A549 (cell line): ENCODE data around the gene NEUROG2. TPM values are rescaled to one million over a fixed set of nuclear protein-coding genes. Genes with fewer than 3 reads are reported as not detected.
A peak's percentile ranks its signal among the peaks of the same experiment; 100 is the strongest.

Source experiments
- ATAC-seq, 2 experiments: fragments of 200-7000 bp in 1 of 2; fragments of >200 bp in 1 of 2; cut with Nextera tagmentation in 1 of 2; cut with Tn5 transposase in 1 of 2; 3 replicates each; pipeline versions ENCODE4 v1.8.0 to v1.9.1; 2018 to 2020; ENCODE audit warnings: mild to moderate bottlenecking in 1 of 2, moderate library complexity in 1 of 2
- CTCF ChIA-PET: fragments of 300-600 bp; sonication (Branson Sonifier 250); formaldehyde crosslinking; extraction: SDS; loops from one replicate; lab custom pipeline; 2021; ENCODE audit warnings: antibody characterized with exemption, inconsistent platforms; lab: Yijun Ruan, JAX
- POLR2A ChIA-PET: fragments of 350-600 bp; formaldehyde crosslinking; extraction: SDS; loops from one replicate; lab custom pipeline; 2021; ENCODE audit warnings: antibody characterized with exemption, inconsistent platforms; lab: Yijun Ruan, JAX
- DNase-seq, 2 experiments: peaks; one replicate each; pipeline versions ENCODE4 v3.0.0 to v3.0.0-alpha.2; 2011 to 2016; ENCODE audit warnings: low read depth in 1 of 2, low spot score in 1 of 2
- FAIRE-seq: peaks from 2 replicates; lab custom pipeline; 2011; peaks lifted over from hg19 to GRCh38; lab: Jason Lieb, UNC
- H3K27ac ChIP-seq, 2 experiments: fragments of >200 bp; sonication (Bioruptor Twin); formaldehyde crosslinking; 3 replicates each; pipeline ENCODE4 v1.5.1; 2016 to 2017
- H3K4me1 ChIP-seq: fragments of >200 bp; sonication (Bioruptor Twin); formaldehyde crosslinking; 3 replicates; pipeline ENCODE4 v1.6.1; 2016
- H3K4me2 ChIP-seq: fragments of >200 bp; sonication (Bioruptor Twin); formaldehyde crosslinking; 3 replicates; pipeline ENCODE4 v1.6.1; 2016
- H3K4me3 ChIP-seq: fragments of >200 bp; sonication (Bioruptor Twin); formaldehyde crosslinking; 3 replicates; pipeline ENCODE4 v1.5.1; 2016
- H3K9me3 ChIP-seq: fragments of >200 bp; sonication (Bioruptor Twin); formaldehyde crosslinking; 3 replicates; pipeline ENCODE4 v1.6.1; 2016
- CBX8 ChIP-seq: fragments of 200-600 bp; sonication (generic); IDR thresholded peaks from 2 replicates; pipeline ENCODE4 v1.6.1; 2016
- CHD2 ChIP-seq: fragments of 150-350 bp; IDR thresholded peaks from 2 replicates; pipeline ENCODE4 v1.6.1; 2014; ENCODE audit warnings: low read length; ENCODE audit not compliant: partially characterized antibody
- CHD4 ChIP-seq: fragments of 200-600 bp; sonication (generic); IDR thresholded peaks from 2 replicates; pipeline ENCODE4 v1.6.1; 2016; ENCODE audit warnings: antibody characterized with exemption, mild to moderate bottlenecking, borderline replicate concordance
- E2F6 ChIP-seq: IDR thresholded peaks from 2 replicates; pipeline ENCODE4 v1.6.1; 2012; ENCODE audit warnings: low read depth, borderline replicate concordance
- EHMT2 ChIP-seq: fragments of 200-600 bp; sonication (generic); IDR thresholded peaks from 2 replicates; pipeline ENCODE4 v1.6.1; 2016; ENCODE audit warnings: antibody characterized with exemption, low read depth, mild to moderate bottlenecking, moderate library complexity
- ESRRA ChIP-seq: fragments of 150-350 bp; IDR thresholded peaks from 2 replicates; pipeline ENCODE4 v1.6.1; 2014; ENCODE audit warnings: mild to moderate bottlenecking, low read length, borderline replicate concordance
- FOSB ChIP-seq: fragments of 250-450 bp; sonication (Bioruptor Pico); IDR thresholded peaks from 2 replicates; pipeline ENCODE4 v1.5.0; 2020; ENCODE audit warnings: mild to moderate bottlenecking, moderate library complexity
- FOSL2 ChIP-seq, 2 experiments: fragments of 450-650 bp in 1 of 2; fragments of >200 bp in 1 of 2; sonication (Bioruptor Twin) in 1 of 2; formaldehyde crosslinking; IDR thresholded peaks; 2 replicates each; pipeline versions ENCODE4 v1.5.0 to v1.6.1; 2016 to 2020; ENCODE audit warnings: mild to moderate bottlenecking in 1 of 2, moderate library complexity in 1 of 2
- FOXS1 ChIP-seq: fragments of 250-450 bp; sonication (Bioruptor Pico); IDR thresholded peaks from 2 replicates; pipeline ENCODE4 v1.5.0; 2020; ENCODE audit warnings: mild to moderate bottlenecking, moderate library complexity
- GATA3 ChIP-seq: IDR thresholded peaks from 2 replicates; pipeline ENCODE4 v1.6.1; 2012; ENCODE audit warnings: borderline replicate concordance
- HEYL ChIP-seq: fragments of 250-450 bp; sonication (Bioruptor Pico); IDR thresholded peaks from 2 replicates; pipeline ENCODE4 v1.8.0; 2021; ENCODE audit warnings: mild to moderate bottlenecking, moderate library complexity
- HOXB5 ChIP-seq: fragments of 250-450 bp; sonication (Bioruptor Pico); IDR thresholded peaks from 2 replicates; pipeline ENCODE4 v1.5.0; 2020; ENCODE audit warnings: mild to moderate bottlenecking, moderate library complexity
- JUN ChIP-seq, 2 experiments: fragments of >200 bp; sonication (Bioruptor Twin); formaldehyde crosslinking; IDR thresholded peaks; 2 replicates in 1 of 2; 3 replicates in 1 of 2; pipeline ENCODE4 v1.6.1; 2016 to 2017
- MYC ChIP-seq: IDR thresholded peaks from 2 replicates; pipeline ENCODE4 v1.6.1; 2012; ENCODE audit warnings: mild to moderate bottlenecking, inconsistent platforms, low read length, improper control_type of control experiment, borderline replicate concordance
- PBX3 ChIP-seq: IDR thresholded peaks from 2 replicates; pipeline ENCODE4 v1.6.1; 2012
- RCOR1 ChIP-seq: fragments of 150-350 bp; IDR thresholded peaks from 2 replicates; pipeline ENCODE4 v1.6.1; 2014; ENCODE audit warnings: antibody characterized with exemption, low read length, low read depth
- RFX5 ChIP-seq: fragments of 450-650 bp; IDR thresholded peaks from 2 replicates; pipeline ENCODE4 v1.7.1; 2014; ENCODE audit warnings: antibody characterized with exemption, mild to moderate bottlenecking, moderate library complexity
- SREBF2 ChIP-seq: fragments of 450-650 bp; IDR thresholded peaks from 2 replicates; pipeline ENCODE4 v1.6.1; 2014; ENCODE audit warnings: mild to moderate bottlenecking, moderate library complexity
- TFCP2L1 ChIP-seq: fragments of 250-450 bp; sonication (Bioruptor Pico); IDR thresholded peaks from 2 replicates; pipeline ENCODE4 v1.5.0; 2021; ENCODE audit warnings: mild to moderate bottlenecking
- ZSCAN20 ChIP-seq: fragments of 250-450 bp; sonication (Bioruptor Pico); IDR thresholded peaks from 2 replicates; pipeline ENCODE4 v1.8.0; 2022; ENCODE audit warnings: mild to moderate bottlenecking, moderate library complexity
- WGBS: methylation state at CpG from one replicate; pipeline ENCODE4 v1.1.6; 2017; ENCODE audit errors: missing lambda C conversion rate; 5-methylcytosine and 5-hydroxymethylcytosine counted together
- polyA plus RNA-seq, 4 experiments: library from polyadenylated mRNA; depleted of rRNA in 3 of 4; stranded (reverse); fragments of >200 nt; fragmentation: RNase III in 1 of 4; extraction: RNeasy Plus Mini Kit Qiagen cat#74134 plus additional on column Dnase treatment in 1 of 4; gene quantifications; 2 replicates in 3 of 4; 3 replicates in 1 of 4; pipeline ENCODE4 v1.2.3, GENCODE V29; 2011 to 2017
- TF ChIP-seq, protein P1 (sequence below): fragments of >200 bp; sonication (Bioruptor Twin); formaldehyde crosslinking; IDR thresholded peaks from 2 replicates; pipeline ENCODE4 v1.6.1; 2016
- TF ChIP-seq, protein P2 (sequence below): fragments of 150-350 bp; IDR thresholded peaks from 2 replicates; pipeline ENCODE4 v1.6.1; 2014; ENCODE audit warnings: low read depth, mild to moderate bottlenecking, low read length
- TF ChIP-seq, protein P3 (sequence below): fragments of >200 bp; sonication (Bioruptor Twin); formaldehyde crosslinking; IDR thresholded peaks from 3 replicates; pipeline ENCODE4 v1.6.1; 2016

Gene NEUROG2
- polyA plus RNA-seq, 2 of the 4 experiments (the other 2 are of a cell fraction), result not detected

DNA sequence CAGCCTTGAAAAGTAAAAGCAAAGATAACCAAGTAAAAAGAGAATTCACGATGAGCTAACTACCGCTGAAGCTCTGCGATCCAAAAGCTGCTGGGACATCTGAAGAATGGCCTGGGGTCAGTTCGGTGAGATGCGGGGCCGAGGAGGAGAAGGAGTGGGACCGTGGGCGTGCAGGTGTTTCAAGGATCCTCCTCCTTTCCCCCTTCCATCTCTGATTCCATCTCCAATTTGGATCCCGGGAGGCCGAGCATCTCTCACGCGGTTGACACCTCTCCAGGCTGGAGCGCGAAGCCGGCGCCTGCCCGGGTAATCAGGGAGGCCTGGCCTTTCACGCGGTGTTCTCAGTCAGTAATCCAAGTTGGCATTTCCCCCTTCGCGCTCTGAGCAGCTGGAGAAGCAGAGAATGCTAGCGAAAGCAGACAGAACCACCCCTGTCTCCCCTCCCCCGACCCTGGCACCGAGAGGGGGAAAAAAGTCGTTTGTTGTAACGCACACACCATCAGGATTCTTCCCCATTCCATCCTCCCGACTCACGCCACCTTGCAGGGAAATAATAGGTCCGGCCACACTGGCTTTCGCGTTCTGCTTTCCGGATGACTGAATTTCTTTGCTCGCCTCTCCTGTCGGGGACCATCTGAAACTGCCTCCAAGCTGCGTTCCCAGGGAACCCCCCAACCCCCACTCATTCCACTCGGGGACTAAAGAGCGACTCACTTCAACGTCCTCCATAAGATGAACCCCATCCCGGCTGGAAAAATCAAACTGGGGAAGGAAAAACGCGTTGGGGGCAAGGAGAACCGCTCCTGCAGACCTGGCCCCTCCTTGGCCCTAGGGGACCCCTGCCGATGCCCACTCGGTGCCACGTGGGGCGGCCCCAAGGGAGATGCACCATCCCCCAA, 6.5 kb downstream of the NEUROG2 start:
- H3K4me3 ChIP-seq, result peak overlapping the region; percentile 30; the same call in 2 of the 3 replicates
- WGBS, result 40% methylated on average over 33 of the region's 46 CpGs
- POLR2A ChIA-PET, result no interaction called here

DNA sequence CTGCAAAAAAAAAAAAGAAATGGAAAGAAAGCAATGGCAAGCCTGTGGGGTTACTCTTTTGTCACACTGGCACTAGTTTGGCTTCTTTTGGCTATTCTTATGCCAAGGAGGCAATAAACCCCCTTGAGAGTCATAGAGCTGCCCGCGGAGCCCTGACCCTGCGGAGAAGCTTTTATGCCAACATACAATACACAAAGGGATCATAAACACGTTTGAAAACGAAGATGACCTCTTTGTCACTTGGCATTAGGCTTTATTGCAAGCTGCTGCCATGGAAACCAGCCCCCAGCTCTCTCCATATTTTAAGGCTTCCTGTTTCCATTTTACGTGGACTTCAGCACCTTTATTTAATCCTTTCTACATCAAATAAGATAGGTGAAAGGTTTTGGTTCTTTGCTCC, 7.6 kb downstream of the NEUROG2 start:
- ChIA-PET CTCF (interaction anchor here (1.5 kb wide), 1 partner anchor 16 kb away, joined by 4 read pairs; no protein-coding TSS in a partner anchor), POLR2A (no interaction called here)
- TF ChIP-seq FOXS1 (no peak), JUN (IDR thresholded peaks at IDR 0.05) (no peak), GATA3 (no peak), CBX8 (no peak), FOSL2 (IDR thresholded peaks at IDR 0.05) (no peak), FOSL2 (CRISPR knock-in tag; IDR thresholded peaks at IDR 0.05) (no peak), CHD4 (no peak), FOSB (no peak), TFCP2L1 (CRISPR knock-in tag) (no peak), ESRRA (no peak), CHD2 (no peak), ZSCAN20 (CRISPR knock-in tag) (no peak), RFX5 (no peak), SREBF2 (no peak), HEYL (CRISPR knock-in tag) (no peak), PBX3 (no peak), HOXB5 (no peak)
- TF ChIP-seq, protein P1, sequence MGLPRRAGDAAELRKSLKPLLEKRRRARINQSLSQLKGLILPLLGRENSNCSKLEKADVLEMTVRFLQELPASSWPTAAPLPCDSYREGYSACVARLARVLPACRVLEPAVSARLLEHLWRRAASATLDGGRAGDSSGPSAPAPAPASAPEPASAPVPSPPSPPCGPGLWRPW, result no peak
- TF ChIP-seq, protein P2, sequence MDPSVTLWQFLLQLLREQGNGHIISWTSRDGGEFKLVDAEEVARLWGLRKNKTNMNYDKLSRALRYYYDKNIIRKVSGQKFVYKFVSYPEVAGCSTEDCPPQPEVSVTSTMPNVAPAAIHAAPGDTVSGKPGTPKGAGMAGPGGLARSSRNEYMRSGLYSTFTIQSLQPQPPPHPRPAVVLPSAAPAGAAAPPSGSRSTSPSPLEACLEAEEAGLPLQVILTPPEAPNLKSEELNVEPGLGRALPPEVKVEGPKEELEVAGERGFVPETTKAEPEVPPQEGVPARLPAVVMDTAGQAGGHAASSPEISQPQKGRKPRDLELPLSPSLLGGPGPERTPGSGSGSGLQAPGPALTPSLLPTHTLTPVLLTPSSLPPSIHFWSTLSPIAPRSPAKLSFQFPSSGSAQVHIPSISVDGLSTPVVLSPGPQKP, result no peak
- H3K4me1 ChIP-seq, result 0 out of 3 replicates have a peak, but pooled peaks cover 2% of the 10 kb centered on the region
- no peak overlapping the region for H3K4me3 ChIP-seq
- DNase-seq (no peak), FAIRE-seq (no peak), ATAC-seq (no peak)
- H3K9me3 ChIP-seq, result no peaks in the 10 kb centered on the region
- H3K27ac ChIP-seq, result no peak overlapping the region
- 53% methylated on average over 6 of the region's 6 CpGs for WGBS
- H3K4me2 ChIP-seq, result no peak overlapping the region

More for the DNA sequence above, 6.5 kb downstream of the NEUROG2 start:
- H3K4me2 ChIP-seq, result peak overlapping the region; percentile 81
- H3K27ac ChIP-seq, result no peak overlapping the region
- TF ChIP-seq E2F6, result no peak
- TF ChIP-seq, protein P3, sequence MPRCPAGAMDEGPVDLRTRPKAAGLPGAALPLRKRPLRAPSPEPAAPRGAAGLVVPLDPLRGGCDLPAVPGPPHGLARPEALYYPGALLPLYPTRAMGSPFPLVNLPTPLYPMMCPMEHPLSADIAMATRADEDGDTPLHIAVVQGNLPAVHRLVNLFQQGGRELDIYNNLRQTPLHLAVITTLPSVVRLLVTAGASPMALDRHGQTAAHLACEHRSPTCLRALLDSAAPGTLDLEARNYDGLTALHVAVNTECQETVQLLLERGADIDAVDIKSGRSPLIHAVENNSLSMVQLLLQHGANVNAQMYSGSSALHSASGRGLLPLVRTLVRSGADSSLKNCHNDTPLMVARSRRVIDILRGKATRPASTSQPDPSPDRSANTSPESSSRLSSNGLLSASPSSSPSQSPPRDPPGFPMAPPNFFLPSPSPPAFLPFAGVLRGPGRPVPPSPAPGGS, result no peak
- no peak for TF ChIP-seq EHMT2
- no peak for TF ChIP-seq RCOR1
- no peak for TF ChIP-seq MYC
- FAIRE-seq (no peak), DNase-seq (no peak), ATAC-seq (peak; percentile 47 to 54; a peak in 3 of 6 replicates)
- CTCF ChIA-PET, result interaction anchor here (1.5 to 1.7 kb wide), 2 partner anchors 15 to 95 kb away, joined by 3 to 6 read pairs; no protein-coding TSS in a partner anchor
- H3K9me3 ChIP-seq, result no peaks in the 10 kb centered on the region
- H3K4me1 ChIP-seq, result peaks cover 7% of the 10 kb centered on the region; the same call in 2 of the 3 replicates
